Gastroesophageal sphincter (tissue), 3 donors: ENCODE results near the gene RABGAP1.

ENCODE experiments used
- POLR2A ChIP-seq, 2 donors: fragments of 450-650 bp; IDR thresholded peaks; one replicate each; pipeline ENCODE4 v1.6.1; 2017; ENCODE audit warnings: antibody characterized with exemption in 2 of 2, mild to moderate bottlenecking in 2 of 2, moderate library complexity in 1 of 2
- POLR2AphosphoS5 ChIP-seq: sonication (generic); formaldehyde crosslinking; IDR thresholded peaks from one replicate; pipeline ENCODE4 v1.6.1; 2017; ENCODE audit warnings: antibody characterized with exemption
- TF ChIP-seq, protein P1 (sequence below), 4 experiments: fragments of 200-600 bp in 2 of 4; fragments of 450-650 bp in 2 of 4; sonication (generic) in 1 of 4; IDR thresholded peaks; one replicate each; pipeline ENCODE4 v1.5.1; 2017 to 2019; ENCODE audit warnings: antibody characterized with exemption in 4 of 4, mild to moderate bottlenecking in 2 of 4, moderate library complexity in 2 of 4

DNA sequence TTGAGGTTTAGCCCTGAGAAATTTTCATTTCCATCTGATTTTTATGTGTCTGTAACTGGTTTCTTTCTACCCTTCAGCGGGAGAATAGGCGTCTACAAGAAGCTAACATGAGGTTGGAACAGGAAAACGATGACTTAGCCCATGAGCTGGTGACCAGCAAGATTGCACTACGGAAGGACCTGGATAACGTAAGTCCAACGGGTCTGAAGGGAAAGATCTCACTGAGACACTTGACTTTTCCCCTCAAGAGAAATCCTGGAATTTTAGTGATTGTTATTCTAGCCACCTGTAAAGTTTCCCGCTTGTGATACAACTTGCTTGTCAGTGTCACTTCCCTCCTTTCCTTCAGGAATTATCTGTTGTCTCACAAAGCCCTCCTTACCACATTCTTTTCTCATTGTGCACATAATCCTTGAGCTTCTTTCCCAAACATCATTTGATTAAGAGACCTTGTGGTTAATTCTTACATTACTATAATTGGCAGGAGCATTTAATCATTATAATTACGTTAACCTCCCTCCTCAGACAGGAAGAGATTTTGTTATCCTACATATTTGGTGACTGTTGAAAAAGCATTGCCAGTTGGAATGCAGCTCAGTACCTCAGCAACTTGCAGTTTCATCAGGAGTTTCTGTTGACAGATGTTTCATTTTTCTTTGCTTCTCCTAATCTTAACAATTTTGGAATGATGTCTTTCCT is 149.5 kb downstream of the RABGAP1 start:
- TF ChIP-seq, protein P1, sequence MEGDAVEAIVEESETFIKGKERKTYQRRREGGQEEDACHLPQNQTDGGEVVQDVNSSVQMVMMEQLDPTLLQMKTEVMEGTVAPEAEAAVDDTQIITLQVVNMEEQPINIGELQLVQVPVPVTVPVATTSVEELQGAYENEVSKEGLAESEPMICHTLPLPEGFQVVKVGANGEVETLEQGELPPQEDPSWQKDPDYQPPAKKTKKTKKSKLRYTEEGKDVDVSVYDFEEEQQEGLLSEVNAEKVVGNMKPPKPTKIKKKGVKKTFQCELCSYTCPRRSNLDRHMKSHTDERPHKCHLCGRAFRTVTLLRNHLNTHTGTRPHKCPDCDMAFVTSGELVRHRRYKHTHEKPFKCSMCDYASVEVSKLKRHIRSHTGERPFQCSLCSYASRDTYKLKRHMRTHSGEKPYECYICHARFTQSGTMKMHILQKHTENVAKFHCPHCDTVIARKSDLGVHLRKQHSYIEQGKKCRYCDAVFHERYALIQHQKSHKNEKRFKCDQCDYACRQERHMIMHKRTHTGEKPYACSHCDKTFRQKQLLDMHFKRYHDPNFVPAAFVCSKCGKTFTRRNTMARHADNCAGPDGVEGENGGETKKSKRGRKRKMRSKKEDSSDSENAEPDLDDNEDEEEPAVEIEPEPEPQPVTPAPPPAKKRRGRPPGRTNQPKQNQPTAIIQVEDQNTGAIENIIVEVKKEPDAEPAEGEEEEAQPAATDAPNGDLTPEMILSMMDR (IDR thresholded peaks at IDR 0.05): no peak
- TF ChIP-seq POLR2AphosphoS5: no peak
- no peak for TF ChIP-seq POLR2A (IDR thresholded peaks at IDR 0.05)
